Muscle of arm (tissue), 12 donors: ENCODE results near the gene S100B. TPM values are rescaled to one million over a fixed set of nuclear protein-coding genes. Genes with fewer than 3 reads are reported as not detected.
A peak's percentile ranks its signal among the peaks of the same experiment; 100 is the strongest.
"Not testable (repeated sequence)": the region's sequence is repeated elsewhere in the genome, so short reads cannot be mapped to it uniquely, and the experiment has no call there.

ENCODE experiments used
- DNase-seq: peaks from one replicate; pipeline ENCODE4 v3.0.0-alpha.2; 2013
- polyA plus RNA-seq, 12 donors: library from polyadenylated mRNA; unstranded; fragments of 120-200 nt; gene quantifications; one replicate each; pipeline ENCODE4 v1.2.1, GENCODE V29; 2013; ENCODE audit not compliant: insufficient read length in 12 of 12

S100B gene
- polyA plus RNA-seq, 12 donors: 8.5 to 48.0 (median 14.2) TPM; not detected in 2

DNA sequence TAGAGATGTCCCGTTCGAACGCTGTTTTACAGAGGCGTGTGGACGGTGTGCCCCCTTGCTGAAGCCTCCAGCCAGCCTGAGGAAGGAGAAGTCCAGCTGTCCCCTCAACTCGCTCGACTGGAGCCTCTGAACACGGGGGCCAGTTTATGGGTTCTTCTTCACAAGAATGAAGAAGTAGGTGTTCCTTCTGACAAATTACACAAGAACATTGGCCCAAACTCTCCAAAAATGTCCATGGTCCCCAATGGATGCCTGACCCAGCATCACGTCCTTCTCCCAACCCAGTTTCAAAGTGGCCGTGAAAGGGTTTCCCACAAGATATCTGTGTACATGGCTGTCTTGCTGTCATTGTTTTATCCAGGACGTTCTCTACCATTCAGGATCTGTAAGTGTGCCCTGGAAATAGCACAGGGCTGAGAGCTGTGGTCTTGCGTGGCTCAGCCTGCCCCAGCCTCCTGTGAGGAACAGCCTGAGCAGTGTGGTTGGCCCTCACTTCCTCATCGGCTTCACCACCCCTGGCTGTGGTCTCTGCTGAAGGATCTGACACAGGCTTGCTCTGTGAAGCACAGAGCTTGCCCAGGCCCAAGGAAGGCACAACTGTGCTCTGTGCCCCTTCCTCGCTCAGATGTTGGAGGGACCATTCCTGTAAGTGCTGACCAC is 1.0 kb upstream of the S100B start:
- no peak for DNase-seq

DNA sequence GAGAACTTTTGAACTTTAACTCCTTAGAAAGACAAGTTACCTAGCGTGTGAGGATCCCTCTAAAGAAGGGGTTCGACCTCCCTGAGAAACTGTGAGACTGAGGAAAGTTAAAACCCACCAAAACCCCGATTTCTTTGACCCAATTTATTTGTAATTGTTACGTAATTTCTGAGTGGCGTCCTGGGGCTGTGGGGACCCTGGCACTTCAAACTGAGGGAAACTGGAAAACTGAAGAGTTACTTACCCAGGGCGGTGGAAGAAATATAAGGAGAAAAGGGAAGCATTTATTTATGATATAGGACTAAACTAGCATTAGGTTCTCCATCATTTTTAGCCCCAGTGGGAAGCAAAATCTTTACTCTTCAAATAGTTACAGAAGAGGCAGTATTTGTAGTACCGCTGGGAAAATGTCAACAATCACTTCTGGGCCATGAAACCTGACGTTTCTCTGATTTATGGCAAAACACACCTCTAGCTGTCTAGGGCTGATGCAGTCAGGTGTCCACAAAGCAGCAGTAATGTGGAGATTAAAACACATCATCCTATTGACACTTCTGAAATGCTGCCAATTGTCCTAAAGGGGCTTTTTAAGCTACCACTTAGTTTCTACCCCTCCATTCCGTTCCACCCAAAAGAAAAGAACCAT is 430 bp downstream of the S100B start:
- DNase-seq: no peak

DNA sequence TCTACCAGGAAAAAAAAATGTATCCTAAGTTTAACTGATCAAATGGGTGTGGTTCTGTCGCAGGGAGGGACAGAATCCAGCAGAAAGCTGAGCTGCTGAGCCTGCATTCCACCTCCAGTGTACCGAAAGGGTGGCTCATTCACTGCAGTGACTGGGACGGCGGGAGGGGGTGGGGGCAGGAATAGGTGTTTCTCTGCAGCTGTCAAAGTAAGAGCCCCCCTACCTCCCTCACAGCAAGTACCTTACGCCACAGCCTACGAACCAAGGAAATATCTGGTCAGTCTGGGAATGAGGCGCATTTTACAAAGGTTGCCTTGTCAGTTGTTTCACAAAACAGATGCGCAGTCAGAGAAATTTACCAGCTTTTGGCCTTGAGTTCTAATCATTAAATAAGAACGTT is 1.7 kb downstream of the S100B start:
- DNase-seq: no peak

DNA sequence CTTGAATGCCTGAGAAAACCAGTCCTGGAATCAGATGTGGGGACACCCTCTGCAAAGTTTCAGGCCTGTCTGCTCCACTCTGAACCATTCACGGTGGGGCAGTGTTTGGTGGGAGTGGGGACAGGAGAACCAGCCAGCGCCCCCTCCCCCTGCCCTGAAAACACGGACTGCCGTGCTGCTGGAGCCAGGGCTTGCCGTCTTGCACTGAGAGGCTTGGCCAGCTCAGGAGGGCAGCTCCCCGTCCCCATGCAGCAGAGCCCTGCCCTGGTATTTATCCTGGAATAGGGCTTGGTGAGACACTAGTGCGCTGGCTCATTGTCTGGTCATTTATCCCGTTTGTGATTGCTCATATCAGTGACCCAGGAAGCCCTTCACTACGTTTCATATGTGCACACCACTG is 3.9 kb downstream of the S100B start:
- no peak for DNase-seq

DNA sequence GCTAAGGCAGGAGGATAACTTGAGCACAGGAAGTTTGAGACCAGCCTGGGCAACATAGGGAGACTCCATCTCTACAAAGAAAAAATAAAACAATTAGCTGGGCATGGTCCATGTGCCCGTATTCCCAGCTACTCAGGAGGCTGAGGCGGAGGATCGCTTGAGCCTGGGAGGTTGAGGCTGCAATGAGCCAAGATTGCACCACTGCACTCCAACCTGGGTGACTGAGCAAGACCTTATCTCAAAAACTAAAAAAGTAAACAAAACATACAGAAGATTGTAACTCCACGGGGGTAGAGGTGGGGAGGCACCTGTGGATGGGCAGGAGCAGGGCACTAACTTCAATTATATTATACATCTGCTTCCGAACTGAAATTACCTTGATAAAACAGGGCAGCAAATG is 4.6 kb downstream of the S100B start:
- DNase-seq: no peak

DNA sequence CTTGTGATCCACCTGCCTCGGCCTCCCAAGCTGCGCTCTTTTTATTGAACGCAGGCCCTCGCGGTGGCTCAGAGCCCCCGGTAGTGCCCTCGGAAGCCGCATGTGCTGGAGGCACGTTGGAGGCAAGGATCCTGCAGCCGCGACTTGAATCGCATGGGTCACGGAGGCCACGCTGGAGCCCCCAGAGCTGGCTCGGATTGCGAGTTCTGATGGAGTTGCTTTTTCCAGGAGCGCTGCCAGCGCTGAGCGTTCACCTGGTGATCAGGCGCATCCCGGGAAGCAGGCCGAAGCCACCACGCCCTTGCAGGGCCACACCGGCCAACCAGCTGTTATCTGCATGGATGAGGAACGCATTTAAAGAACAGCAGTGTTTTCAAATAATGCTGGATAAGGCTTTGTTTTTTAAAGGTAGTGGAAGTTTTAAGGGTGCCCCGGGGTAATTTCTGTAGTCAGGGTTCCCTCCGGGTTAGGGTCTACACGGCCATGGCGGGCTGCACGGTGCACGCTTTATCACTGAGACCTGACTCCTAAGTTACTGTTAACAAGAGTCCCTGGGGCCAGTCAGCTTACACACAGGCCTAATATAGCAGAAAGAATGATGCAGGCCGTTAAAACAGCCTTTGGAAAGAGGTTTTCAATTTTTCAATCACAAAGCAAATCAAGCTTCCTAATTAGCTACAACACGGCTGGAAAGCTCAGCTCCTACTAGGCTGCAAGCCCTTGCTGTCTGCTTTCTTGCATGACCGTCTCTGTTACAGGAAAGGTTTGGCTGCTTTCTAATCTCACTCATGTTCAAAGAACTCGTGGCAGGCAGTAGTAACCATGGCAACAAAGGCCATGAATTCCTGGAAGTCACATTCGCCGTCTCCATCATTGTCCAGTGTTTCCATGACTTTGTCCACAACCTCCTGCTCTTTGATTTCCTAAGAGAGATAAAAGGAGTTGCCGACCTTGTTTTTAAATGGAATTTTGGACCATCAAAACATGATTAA is 6.0 kb downstream of the S100B start:
- DNase-seq: peak; percentile 66

DNA sequence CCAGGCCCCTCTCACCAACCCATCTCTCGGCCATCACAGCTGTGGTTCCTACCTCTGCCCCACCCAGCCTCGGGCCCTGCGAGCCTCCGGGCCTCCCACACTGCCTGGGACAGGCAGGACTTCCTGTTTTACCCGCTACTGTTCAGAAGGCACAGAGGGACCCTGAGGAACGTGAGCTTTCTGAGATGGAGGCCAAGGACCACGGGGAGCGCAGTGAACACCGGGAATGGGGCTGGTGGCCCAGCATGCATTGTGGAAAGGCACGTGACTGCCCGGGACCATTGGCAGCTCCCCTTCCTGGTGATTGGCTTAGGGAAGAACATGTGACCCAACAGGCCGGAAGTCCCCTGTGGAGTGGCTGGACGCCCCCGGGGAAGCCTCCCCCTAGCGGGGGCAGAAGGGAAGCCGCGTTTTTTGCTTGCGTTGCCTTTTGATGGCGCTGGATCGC is 7.0 kb downstream of the S100B start:
- no peak for DNase-seq

DNA sequence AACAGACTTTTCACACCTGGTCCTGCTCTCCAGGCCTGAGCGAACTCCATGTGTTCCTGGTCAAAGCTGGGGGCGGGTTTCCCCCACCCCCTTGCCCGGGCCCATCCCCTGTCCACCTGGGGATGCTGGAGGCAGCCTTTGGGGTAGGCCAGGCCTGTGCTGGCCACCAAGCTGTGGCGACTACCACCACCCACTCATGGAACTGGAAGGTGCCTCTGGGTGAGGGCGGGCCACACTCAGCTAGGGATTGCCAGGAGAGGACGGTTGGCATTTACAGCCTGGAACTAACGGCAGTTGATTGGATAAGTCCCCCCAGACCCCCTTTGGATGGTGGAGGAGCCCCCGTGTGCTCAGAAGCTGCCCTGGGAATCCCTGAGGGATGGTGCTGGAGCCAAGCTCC is 7.9 kb downstream of the S100B start:
- DNase-seq: no peak

DNA sequence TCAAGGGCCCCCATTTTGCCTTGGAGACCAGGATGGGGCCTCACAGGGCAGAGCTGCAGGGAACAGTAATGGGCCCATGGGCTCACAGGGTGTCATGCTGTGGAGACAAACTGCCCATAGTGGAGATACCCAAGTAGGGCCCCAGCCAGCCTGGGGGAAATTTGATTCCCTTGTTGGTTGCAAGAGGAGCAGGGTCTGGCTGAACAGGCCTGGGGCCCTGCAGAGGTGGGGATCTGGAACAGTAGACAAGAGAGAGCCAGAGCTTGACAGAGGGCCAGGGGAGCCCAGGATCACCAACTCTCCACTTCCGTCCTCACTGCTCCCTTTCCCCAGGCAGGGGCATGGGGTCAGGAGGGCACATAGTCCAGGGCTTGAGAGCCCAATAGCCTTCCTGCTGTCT is 8.7 kb downstream of the S100B start:
- DNase-seq: no peak

DNA sequence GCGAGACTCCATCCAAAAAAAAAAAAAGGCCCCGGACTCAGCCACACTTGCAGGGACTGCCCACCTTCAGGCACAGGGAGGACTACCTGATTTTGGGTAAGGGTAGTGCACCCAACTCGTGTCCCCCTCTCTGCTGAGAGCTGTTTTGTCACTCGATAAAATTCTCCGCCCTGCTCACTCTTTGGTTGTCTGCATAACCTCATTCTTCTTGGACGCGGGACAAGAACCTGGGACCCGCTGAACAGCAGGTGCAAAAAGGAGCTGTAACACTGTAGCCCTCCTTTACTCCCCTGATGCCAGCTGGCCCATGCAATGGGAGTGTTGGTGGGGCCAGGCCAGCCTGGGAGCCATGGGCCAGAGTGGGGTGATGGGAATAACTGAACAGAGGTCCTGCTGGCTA is 10.6 kb downstream of the S100B start:
- no peak for DNase-seq

DNA sequence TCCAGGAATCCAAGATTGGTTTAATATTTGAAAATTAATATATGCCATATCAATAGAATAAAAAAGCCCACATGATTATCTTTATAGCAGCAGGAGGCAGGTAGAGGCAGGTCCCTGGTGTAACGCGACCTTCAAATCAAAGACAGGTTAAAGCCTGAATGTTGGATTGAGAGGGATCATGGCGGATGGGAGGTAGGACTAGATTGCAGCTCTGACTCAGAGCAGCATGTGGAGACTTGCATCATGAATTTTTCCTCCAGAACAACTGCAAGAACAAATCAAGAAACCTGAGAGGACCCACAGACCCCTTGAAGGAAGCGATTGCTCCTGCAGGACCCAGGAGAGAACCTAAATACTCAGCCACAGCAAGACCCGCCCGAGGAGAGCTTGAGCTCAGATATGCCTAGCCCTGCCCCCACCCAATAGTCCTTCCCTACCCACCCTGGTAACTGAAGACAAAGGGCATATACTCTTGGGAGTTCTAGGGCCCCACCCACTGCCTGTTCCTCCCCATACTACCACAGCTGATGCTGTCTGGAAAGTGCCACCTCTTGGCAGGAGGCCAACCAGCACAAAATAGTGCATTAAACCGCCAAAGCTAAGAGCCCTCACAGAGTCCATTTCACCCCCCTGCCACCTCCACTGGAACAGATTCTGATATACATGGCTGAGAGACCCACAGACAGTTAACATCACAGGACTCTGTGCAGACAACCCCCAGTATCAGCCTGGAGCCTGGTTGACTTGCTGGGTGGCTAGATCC is 19.5 kb downstream of the S100B start:
- no peak for DNase-seq

DNA sequence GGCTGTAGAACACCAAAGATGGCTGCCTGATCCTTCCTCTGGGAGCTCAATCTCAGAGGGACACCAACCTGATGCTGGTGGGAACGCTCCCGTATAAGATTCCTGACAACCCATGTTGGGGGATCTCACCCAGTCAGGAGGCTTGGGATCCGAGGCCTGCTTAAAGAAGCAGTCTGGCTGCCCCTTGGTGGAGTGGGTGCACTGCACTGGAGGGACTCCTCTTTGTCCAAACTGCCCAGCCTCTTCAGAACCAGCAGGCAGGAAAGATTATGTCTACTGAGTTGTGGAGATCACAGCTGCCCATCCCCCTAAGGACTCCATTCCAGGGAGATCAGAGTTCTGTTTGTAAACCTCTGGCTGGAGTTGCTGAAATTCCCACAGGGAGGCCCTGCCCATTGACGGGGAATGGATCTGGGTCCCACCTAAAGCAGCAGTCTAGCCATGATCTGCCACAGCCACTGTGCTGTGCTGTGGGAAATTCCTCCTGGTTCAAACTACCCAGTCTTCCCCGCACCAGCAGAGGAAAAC is 23.0 kb downstream of the S100B start:
- DNase-seq: no peak

DNA sequence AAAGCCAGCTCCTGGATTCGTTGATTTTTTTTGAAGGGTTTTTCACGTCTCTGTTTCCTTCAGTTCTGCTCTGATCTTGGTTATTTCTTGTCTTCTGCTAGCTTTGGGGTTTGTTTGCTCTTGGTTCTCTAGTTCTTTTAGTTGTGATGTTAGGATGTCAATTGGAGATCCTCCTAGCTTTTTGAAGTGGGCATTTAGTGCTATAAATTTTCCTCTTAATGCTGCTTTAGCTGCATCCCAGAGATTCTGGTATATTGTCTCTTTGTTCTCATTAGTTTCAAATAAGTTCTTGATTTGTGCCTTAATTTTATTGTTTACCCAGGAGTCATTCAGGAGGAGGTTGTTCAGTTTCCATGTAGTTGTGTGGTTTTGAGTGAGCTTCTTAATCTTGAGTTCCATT is 25.5 kb downstream of the S100B start:
- DNase-seq: not testable (repeated sequence)

DNA sequence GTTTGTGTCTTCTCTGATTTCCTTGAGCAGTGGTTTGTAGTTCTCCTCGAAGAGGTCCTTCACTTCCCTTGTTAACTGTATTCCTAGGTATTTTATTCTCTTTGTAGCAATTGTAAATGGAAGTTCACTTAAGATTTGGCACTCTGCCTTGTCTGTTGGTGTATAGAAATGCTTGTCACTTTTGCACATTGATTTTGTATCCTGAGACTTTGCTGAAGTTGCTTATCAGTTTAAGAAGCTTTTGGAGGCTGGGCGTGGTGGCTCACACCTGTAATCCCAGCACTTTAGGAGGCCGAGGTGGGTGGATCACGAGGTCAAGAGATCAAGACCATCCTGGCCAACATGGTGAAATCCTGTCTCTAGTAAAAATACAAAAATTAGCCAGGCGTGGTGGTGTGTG is 27.1 kb downstream of the S100B start:
- DNase-seq: not testable (repeated sequence)

DNA sequence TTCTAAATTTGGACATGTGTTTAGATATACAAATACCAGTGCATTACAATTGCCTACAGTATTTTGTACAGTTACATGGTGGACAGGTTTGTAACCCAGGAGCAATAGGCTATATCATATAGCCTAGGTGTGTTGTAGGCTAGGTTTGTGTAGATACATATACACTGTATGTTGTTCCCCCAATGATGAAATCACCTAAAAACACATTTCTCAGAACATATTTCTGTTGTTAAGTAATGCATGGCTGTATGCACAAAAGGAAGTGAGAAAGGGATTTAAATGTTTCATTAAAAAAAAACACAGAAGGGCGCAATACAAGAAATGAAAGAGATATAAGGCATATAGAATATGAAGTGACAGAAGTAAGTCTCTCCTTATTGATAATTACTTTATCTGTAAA is 32.0 kb downstream of the S100B start:
- DNase-seq: no peak

DNA sequence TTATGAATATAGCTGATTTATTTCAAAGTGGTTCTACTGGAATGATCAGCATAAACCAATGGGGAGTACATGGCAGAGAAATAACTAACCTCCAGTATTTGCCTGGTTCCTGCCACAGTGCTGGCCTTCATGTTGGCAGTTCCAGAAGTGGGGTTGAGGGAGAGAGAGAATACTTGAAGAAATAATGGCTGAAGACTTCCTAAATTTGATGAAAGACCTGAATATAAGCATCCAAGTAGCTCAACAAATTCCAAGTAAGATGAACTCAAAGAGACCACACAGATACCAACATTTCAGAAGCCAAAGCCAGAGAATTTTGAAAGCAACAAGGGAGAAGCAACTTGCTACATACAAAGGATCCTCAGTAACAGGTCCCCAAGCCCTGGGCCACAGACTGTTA is 34.3 kb downstream of the S100B start:
- no peak for DNase-seq

DNA sequence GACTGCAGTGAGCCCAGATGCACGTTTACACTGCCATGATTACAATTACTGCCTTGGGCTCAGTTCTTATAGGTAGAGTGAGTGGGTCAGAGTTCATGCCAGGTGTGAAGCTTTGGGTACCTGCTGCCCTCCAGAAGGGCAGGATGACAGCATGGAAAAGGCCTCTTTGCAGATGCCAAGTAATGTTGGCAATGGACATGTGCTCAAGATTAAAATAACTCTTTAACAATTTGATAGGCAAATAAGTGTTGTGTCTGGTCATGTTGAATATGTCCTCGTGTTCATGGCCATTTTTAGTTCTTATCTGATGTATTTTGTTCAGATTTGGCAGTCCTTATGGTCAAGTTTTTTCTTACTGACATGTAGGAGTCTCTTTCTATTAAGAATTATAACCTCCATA is 34.8 kb downstream of the S100B start:
- no peak for DNase-seq

DNA sequence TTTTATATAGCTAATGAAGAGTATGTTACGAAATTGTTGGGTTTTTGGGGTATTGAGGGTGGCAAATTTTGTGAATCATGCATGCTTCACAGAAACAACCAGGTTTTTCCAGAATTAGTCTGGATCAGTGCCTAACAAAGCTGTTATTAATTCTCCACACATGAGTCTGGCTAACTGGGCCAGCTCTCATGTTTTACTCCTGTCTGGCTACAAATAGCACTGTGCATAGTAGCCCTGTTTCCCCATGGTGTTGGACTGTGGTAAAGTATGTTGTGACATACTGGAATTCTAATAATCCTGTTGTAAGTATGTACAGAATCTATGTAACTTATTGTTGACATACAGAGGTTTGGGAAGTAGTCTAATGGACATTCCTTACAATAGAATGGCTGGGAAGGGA is 35.8 kb downstream of the S100B start:
- no peak for DNase-seq

DNA sequence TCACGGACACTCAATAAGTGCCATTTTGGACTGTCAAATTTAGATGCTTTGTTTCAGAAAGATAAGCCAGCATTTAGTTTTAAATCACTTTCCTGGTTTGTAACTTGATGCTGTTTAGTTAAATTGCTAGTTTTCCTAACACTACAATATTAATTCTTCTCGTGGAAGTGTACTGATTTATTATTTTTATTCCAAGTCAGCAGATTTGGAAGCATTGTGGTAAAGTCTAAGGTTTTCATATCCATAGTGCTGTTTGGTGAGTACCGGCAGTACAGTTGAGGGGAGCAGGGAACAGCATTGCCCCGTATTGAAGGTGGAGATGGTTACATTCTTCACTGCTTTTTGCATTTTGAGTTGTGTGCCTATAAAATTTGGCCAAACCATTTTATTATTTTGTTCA is 36.3 kb downstream of the S100B start:
- DNase-seq: no peak

DNA sequence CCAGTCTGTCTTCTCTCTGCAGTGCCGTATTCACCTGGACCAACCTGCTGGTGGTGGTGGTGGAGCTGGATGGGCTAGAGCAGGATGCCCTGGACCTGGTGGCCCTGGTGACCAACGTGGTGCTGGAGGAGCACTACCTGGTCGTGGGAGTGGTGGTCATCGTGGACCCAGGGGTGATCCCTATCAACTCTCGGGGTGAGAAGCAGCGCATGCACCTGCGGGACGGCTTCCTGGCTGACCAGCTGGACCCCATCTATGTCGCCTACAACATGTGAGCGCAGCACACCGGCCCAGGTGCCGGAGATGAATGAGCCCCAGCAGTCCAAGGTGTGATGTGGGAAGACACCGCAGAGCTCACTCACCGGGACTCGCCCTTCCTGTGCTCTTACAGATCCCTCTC is 37.5 kb downstream of the S100B start:
- no peak for DNase-seq

DNA sequence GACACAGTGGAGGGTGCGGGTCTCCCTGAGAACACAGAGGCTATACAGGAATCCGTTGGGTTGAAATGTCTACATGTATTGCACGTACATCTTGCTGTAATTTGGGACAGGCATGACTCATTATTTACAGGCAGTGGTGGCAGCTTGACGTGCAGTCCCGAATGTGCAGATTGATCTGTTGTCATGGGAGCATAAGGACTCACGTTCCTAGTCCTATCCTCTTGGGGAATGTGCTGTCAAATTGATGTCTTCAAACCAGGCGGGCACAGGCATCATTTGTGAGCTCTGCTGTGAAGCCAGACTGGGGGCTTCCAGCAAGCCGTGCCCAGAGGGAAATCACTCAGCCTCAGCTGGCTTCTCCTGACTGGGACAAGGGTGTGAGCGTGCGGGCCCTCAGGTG is 40.5 kb downstream of the S100B start:
- no peak for DNase-seq
